Anterior cingulate cortex (tissue), 58 donors: ENCODE measurements around the gene ST7.
A peak's percentile ranks its signal among the peaks of the same experiment; 100 is the strongest.
"Not testable (repeated sequence)": the region's sequence is repeated elsewhere in the genome, so short reads cannot be mapped to it uniquely, and the experiment has no call there.

Experiments
- DNase-seq, 58 donors: peaks; one replicate each; lab custom pipeline; 2025; lab: John Stamatoyannopoulos, UW

ST7 gene

GRCh38 chr7:116971153-116971552 is 17.9 kb downstream of the ST7 start:
- DNase-seq = not testable (repeated sequence)

DNA sequence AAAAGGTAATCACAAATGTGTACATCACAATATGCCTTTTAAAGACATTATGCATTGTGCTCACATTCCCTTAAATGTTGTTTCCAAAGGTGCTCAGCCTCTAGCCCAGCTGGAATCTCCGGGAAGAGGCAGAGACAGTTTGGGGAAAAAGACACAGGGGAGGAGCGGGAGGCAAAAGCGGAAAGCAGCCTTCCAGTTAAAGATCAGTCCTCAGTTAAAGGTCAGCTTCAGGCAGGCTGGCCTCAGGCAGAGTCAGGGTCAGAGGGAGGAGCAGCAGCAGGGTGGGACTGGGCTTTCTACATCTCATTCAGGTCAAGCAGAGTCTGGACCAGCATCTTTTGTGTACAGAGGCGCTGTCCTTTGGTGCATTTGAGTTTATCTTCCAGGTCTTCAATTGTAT is 18.6 kb downstream of the ST7 start:
- no peak for DNase-seq

- DNase-seq = not testable (repeated sequence)
These were observed 21.7 kb downstream of the ST7 start for GRCh38 chr7:116975024-116975423.

DNA sequence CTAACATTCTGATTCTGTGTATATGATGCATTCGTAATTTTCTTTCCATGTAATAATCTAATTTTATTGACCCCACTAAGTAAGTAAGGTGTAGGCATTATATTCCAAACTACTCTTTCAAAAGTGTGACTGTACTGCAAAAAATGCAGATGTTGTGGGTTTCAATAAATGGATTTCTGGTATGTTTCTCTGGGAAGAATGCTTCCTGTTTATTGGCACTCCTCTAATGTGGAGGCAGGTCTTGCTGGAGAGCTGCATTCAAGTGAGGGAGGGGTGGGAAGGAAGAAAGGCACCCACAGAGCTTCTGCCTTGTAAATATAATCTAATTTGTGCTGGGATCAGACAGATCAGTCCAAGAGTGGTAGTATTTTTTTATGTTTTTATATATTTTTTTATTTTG is 23.9 kb downstream of the ST7 start:
- no peak for DNase-seq

GRCh38 chr7:116978006-116978405 is 24.7 kb downstream of the ST7 start:
- no peak for DNase-seq

GRCh38 chr7:116979430-116979829 is 26.1 kb downstream of the ST7 start:
- no peak for DNase-seq

- DNase-seq = no peak
These were observed 27.1 kb downstream of the ST7 start for GRCh38 chr7:116980354-116980753.

DNA sequence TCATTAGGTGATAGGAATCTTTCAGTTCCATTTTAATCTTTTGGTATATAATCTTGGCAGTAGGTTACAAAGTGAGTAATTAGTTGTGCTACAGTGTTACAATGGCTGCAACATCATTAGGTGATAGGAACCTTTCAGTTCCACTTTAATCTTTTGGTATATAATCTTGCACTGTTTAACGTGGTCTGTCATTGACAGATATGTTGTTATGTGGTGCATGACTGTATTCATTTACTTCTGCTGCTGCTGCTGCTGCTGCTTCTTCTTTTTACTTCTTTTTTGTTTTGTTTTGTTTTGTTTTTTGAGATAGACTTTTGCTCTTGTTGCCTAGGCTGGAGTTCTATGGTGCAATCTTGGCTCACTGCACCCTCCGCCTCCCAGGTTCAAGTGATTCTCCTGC is 28.6 kb downstream of the ST7 start:
- DNase-seq = no peak

GRCh38 chr7:116984511-116984910 is 31.2 kb downstream of the ST7 start:
- DNase-seq = no peak

GRCh38 chr7:116984917-116985316 is 31.6 kb downstream of the ST7 start:
- DNase-seq = peak in 1 of 58 donors; percentile 15

DNA sequence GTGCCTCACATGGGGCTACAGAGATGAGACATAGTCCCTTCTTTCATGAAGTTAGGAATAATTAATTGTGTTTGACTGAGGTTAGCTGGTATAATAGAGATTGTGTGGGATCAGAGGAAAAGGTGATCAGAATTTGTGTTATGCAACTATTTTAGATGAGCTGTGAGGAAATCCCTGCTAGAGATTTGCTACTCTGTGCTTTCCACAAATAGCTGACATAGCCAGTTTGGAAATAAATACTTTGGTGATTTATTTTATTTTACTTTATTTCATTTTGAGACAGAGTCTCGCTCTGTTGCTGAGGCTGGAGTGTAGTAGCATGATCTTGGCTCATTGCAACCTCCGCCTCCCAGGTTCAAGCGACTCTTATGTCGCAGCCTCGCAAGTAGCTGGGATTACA is 32.3 kb downstream of the ST7 start:
- no peak for DNase-seq

- DNase-seq = no peak
These were observed 33.6 kb downstream of the ST7 start for GRCh38 chr7:116986611-116987565.

GRCh38 chr7:116988363-116988989 is 35.2 kb downstream of the ST7 start:
- DNase-seq = no peak

GRCh38 chr7:116990056-116990455 is 36.8 kb downstream of the ST7 start:
- no peak for DNase-seq

- no peak for DNase-seq
These were observed 37.9 kb downstream of the ST7 start for GRCh38 chr7:116991233-116991632.

DNA sequence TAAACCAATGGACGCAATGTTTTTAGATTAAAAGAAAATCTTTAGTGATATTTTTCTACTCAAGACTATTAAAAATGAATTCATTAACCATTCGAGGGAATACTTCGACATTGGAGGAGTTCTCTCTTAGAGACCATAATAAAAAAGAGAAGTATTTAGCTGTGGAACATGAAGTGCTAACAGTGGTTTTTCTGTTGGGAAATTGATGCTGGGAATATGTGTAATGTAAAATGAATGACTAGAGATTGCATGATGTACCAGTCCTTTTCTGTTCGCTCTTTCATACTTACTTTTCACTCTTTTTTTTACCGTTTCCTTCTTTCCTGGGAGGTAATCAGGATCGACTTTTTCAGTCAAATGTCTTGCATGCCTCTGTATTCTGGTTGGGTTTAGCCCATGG is 41.3 kb downstream of the ST7 start:
- DNase-seq = no peak

GRCh38 chr7:116997972-116998371 is 44.7 kb downstream of the ST7 start:
- no peak for DNase-seq

- no peak for DNase-seq
These were observed 45.4 kb downstream of the ST7 start for GRCh38 chr7:116998567-116999175.

GRCh38 chr7:116999311-116999710 is 46.0 kb downstream of the ST7 start:
- DNase-seq = no peak

GRCh38 chr7:117001283-117001682 is 48.0 kb downstream of the ST7 start:
- DNase-seq = no peak

DNA sequence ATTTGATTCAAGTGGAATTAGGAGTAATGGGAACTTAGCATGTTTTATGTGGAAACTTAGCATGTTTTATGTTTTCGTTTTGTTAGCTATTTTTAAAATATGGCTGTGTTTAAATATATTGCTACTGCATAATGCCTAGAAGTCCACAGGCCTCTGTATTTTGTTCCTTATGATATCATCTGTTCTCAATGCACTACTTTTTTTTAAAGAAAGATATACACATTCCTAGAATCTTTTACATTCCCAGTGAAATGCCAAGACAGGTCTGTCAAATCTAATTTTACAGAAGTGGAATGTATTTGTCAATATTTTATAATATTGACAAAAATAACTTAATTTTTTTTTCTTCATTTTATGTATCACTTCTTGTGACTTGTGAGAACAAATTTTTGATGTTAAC is 51.6 kb downstream of the ST7 start:
- DNase-seq = no peak

GRCh38 chr7:117005449-117005848 is 52.1 kb downstream of the ST7 start:
- no peak for DNase-seq
